ENCODE results near the gene IGF2BP2.

DNA sequence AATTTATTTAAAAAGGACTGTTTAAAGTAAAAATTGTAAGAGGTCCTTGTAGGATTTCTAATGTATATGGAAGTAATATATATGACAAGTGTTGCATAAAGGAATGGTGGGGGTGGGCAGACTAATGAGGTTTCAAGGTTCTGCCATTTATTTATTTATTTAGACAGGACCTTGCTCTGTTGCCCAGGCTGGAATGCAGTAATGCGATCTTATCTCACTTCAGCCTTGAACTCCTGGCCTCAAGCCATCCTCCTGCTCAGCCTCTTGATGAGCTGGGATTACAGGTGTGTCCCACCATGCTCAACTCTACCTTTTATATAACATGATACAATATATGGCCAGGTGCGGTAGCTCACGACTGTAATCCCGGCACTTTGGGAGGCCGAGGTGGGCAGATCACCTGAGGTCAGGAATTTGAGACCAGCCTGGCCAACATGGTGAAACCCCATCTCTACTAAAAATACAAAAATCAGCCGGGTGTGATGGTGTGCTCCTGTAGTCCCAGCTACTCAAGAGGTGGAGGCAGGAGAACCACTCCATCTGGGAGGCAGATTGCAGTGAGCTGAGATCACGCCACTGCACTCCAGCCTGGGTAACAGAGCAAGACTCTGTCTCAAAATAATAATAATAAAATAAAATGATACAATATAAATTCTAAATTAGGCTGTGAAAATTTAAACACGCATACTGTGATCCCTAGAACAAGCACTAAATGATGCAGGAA, 33.8 kb upstream of the IGF2BP2 start:
- TF ChIP-seq, protein P1, sequence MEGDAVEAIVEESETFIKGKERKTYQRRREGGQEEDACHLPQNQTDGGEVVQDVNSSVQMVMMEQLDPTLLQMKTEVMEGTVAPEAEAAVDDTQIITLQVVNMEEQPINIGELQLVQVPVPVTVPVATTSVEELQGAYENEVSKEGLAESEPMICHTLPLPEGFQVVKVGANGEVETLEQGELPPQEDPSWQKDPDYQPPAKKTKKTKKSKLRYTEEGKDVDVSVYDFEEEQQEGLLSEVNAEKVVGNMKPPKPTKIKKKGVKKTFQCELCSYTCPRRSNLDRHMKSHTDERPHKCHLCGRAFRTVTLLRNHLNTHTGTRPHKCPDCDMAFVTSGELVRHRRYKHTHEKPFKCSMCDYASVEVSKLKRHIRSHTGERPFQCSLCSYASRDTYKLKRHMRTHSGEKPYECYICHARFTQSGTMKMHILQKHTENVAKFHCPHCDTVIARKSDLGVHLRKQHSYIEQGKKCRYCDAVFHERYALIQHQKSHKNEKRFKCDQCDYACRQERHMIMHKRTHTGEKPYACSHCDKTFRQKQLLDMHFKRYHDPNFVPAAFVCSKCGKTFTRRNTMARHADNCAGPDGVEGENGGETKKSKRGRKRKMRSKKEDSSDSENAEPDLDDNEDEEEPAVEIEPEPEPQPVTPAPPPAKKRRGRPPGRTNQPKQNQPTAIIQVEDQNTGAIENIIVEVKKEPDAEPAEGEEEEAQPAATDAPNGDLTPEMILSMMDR (IDR thresholded peaks at IDR 0.05), result no peak
- no peak for TF ChIP-seq POLR2A (IDR thresholded peaks at IDR 0.05)

Data from testis (tissue), 2 donors.